K562 (cell line): ENCODE data around the gene ZNF669. TPM values are rescaled to one million over a fixed set of nuclear protein-coding genes. Genes with fewer than 3 reads are reported as not detected.

ENCODE experiments used
- CHD4 ChIP-seq: fragments of 200-600 bp; sonication (generic); IDR thresholded peaks from 3 replicates; pipeline ENCODE4 v1.6.1; 2012; ENCODE audit warnings: low read depth, mild to moderate bottlenecking, mixed read lengths, low read length, inconsistent platforms; ENCODE audit not compliant: insufficient read depth, insufficient replicate concordance, poor library complexity, severe bottlenecking
- CSDE1 ChIP-seq, 2 experiments: fragments of 450-650 bp; IDR thresholded peaks; 2 replicates each; pipeline ENCODE4 v1.6.1; 2016; ENCODE audit warnings: mild to moderate bottlenecking in 1 of 2
- HDAC1 ChIP-seq, 2 experiments: fragments of 450-650 bp; IDR thresholded peaks; 2 replicates each; pipeline ENCODE4 v1.6.1; 2016 to 2017; ENCODE audit warnings: inconsistent platforms in 1 of 2, mild to moderate bottlenecking in 1 of 2, moderate library complexity in 1 of 2
- KAT7 ChIP-seq: sonication (generic); formaldehyde crosslinking; IDR thresholded peaks from 2 replicates; pipeline ENCODE4 v1.8.0; 2022; ENCODE audit warnings: missing genetic modification reagents, mild to moderate bottlenecking, borderline replicate concordance
- MTA3 ChIP-seq: fragments of 450-650 bp; formaldehyde crosslinking; IDR thresholded peaks from 2 replicates; pipeline ENCODE4 v1.6.1; 2017; ENCODE audit warnings: mild to moderate bottlenecking, borderline replicate concordance
- NR4A1 ChIP-seq, 2 experiments: fragments of 250-450 bp in 1 of 2; fragments of 450-650 bp in 1 of 2; sonication (Bioruptor Pico) in 1 of 2; IDR thresholded peaks; 2 replicates each; pipeline versions ENCODE4 v1.4.0 to v1.6.1; 2016 to 2020; ENCODE audit warnings: mild to moderate bottlenecking in 2 of 2, missing compliant biosample characterization in 1 of 2, missing genetic modification characterization in 1 of 2, moderate library complexity in 1 of 2
- SMAD1 ChIP-seq: fragments of 150-350 bp; IDR thresholded peaks from 2 replicates; pipeline ENCODE4 v1.6.1; 2014; ENCODE audit warnings: low read length, low read depth; ENCODE audit not compliant: partially characterized antibody
- SRSF1 ChIP-seq: fragments of 200-400 bp; formaldehyde crosslinking; IDR thresholded peaks from 2 replicates; pipeline ENCODE4 v1.6.1; 2017; ENCODE audit warnings: mild to moderate bottlenecking, low read depth, low read length, moderate library complexity
- TOE1 ChIP-seq, 2 experiments: fragments of 450-650 bp in 1 of 2; sonication (generic) in 1 of 2; formaldehyde crosslinking in 1 of 2; IDR thresholded peaks; 2 replicates each; pipeline versions ENCODE4 v1.7.1 to v1.8.0; 2016 to 2022; ENCODE audit warnings: borderline replicate concordance in 2 of 2, mild to moderate bottlenecking in 2 of 2, antibody characterized with exemption in 1 of 2, inconsistent platforms in 1 of 2, low read depth in 1 of 2, missing genetic modification reagents in 1 of 2, moderate library complexity in 1 of 2
- ZNF121 ChIP-seq: sonication (generic); formaldehyde crosslinking; conservative IDR thresholded peaks from 2 replicates; pipeline ENCODE4 v1.8.0; 2022; ENCODE audit warnings: missing genetic modification reagents
- ZNF766 ChIP-seq: fragments of 200-800 bp; sonication (Bioruptor generic); conservative IDR thresholded peaks from 2 replicates; pipeline ENCODE4 v1.6.1; 2016; ENCODE audit warnings: missing genetic modification characterization, missing compliant biosample characterization
- polyA plus RNA-seq, 8 experiments: library from polyadenylated mRNA; depleted of rRNA in 4 of 8; stranded (reverse) in 5 of 8; unstranded in 3 of 8; fragments of >200 nt; fragmentation: Nextera tagmentation in 2 of 8; fragmentation: Illumina TruSeq in 1 of 8; extraction: Ambion mirVana in 2 of 8; extraction: Trizol in 1 of 8; gene quantifications; 2 replicates each; pipeline versions ENCODE4 v1.2.1 to v1.2.3, GENCODE V29; 2011 to 2014; ENCODE audit warnings: inconsistent platforms in 1 of 8, missing spikeins in 1 of 8
- total RNA-seq, 7 experiments: library from RNA; depleted of rRNA in 6 of 7; stranded (reverse); fragments of >200 nt in 6 of 7; fragmentation: Illumina TruSeq in 2 of 7; extraction: Trizol in 2 of 7; gene quantifications; 2 replicates each; pipeline versions ENCODE4 v1.2.1 to v1.2.3, GENCODE V29; 2011 to 2021; ENCODE audit warnings: low replicate concordance in 1 of 7
- TF ChIP-seq, protein P1 (sequence below), 3 experiments: IDR thresholded peaks in 2 of 3; conservative IDR thresholded peaks in 1 of 3; 2 replicates each; pipeline ENCODE4 v1.5.1; 2011 to 2012; ENCODE audit warnings: low read length in 3 of 3, mild to moderate bottlenecking in 3 of 3, control low read depth in 2 of 3, improper control_type of control experiment in 1 of 3, inconsistent platforms in 1 of 3, low read depth in 1 of 3, mixed read lengths in 1 of 3, moderate library complexity in 1 of 3; ENCODE audit not compliant: insufficient read depth in 2 of 3
- TF ChIP-seq, protein P2 (sequence below): fragments of 450-650 bp; IDR thresholded peaks from 2 replicates; pipeline ENCODE4 v1.7.0; 2016; ENCODE audit warnings: borderline replicate concordance
- TF ChIP-seq, protein P3 (sequence below): fragments of 450-650 bp; formaldehyde crosslinking; IDR thresholded peaks from 2 replicates; pipeline ENCODE4 v1.4.0; 2020; ENCODE audit warnings: mild to moderate bottlenecking
- TF ChIP-seq, protein P4 (sequence below): fragments of 450-650 bp; formaldehyde crosslinking; IDR thresholded peaks from 2 replicates; pipeline ENCODE4 v1.4.0; 2020; ENCODE audit warnings: mild to moderate bottlenecking, moderate library complexity
- TF ChIP-seq, protein P5 (sequence below): fragments of 250-450 bp; sonication (Bioruptor Pico); IDR thresholded peaks from 2 replicates; pipeline ENCODE4 v1.8.0; 2022; ENCODE audit warnings: inconsistent platforms

ZNF669 gene
- total and polyA plus RNA-seq, 9 of the 15 experiments (the other 6 are each of a cell fraction or from before 2014, with no cell fraction given) = 5.3 to 18.3 (median 10.2) TPM

DNA sequence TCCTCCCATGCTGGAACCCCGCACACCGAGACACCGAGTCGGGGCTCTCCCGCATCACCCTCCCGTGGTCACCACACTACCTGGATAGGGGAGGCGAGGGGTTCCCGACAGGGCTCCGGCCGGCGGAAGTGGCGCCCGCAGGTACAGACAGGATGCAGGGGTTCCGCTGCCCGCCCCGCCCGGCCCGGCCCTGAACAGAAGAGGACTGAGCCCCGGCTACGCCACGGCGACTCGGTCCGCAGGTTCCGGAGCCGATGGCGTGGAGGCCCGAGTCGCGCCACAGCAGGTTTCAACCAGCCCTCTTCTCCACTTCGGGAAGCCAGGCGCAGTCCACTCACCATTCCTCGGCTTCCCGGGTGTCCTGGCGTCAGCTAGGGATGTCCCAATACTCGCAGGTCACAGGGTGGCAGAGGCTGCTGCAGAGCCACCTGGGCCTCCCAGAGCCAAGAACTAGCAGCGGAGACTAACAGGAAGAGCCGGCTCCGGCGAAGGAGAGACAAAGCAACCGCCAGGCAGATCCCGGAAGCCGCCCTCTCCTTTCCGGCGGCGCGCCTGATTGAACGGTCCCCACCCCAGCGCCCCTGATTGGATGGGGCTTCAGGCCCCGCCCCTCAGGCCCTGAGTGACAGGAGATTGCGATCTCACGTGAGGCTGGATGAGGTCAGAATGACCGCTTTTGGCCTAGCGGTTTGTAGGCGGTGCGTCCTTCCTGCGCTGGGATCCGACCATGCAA, at the start of gene ZNF669 (continued):
- TF ChIP-seq HDAC1 (IDR thresholded peaks at IDR 0.05) (peak in 1 of 2 experiments; percentile 88; a peak in 2 of 4 replicates), CHD4 (no peak), SRSF1 (peak; percentile 62; the same call in 1 of the 2 replicates), ZNF121 (CRISPR knock-in tag) (no peak), MTA3 (peak; percentile 43; the same call in 1 of the 2 replicates), NR4A1 (CRISPR knock-in tag; IDR thresholded peaks at IDR 0.05) (no peak), NR4A1 (tag; IDR thresholded peaks at IDR 0.05) (no peak), KAT7 (CRISPR knock-in tag) (no peak), ZNF766 (CRISPR knock-in tag) (peak; percentile 87), SMAD1 (no peak), CSDE1 (IDR thresholded peaks at IDR 0.05) (no peak), TOE1 (IDR thresholded peaks at IDR 0.05; ENCODE audit: borderline replicate concordance) (peak; percentile 48; the same call in 1 of the 2 replicates), TOE1 (CRISPR knock-in tag; IDR thresholded peaks at IDR 0.05; ENCODE audit: borderline replicate concordance, low read depth) (no peak)
- TF ChIP-seq, protein P1, sequence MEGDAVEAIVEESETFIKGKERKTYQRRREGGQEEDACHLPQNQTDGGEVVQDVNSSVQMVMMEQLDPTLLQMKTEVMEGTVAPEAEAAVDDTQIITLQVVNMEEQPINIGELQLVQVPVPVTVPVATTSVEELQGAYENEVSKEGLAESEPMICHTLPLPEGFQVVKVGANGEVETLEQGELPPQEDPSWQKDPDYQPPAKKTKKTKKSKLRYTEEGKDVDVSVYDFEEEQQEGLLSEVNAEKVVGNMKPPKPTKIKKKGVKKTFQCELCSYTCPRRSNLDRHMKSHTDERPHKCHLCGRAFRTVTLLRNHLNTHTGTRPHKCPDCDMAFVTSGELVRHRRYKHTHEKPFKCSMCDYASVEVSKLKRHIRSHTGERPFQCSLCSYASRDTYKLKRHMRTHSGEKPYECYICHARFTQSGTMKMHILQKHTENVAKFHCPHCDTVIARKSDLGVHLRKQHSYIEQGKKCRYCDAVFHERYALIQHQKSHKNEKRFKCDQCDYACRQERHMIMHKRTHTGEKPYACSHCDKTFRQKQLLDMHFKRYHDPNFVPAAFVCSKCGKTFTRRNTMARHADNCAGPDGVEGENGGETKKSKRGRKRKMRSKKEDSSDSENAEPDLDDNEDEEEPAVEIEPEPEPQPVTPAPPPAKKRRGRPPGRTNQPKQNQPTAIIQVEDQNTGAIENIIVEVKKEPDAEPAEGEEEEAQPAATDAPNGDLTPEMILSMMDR (IDR thresholded peaks at IDR 0.05 in 2 of 3, conservative IDR thresholded peaks at IDR 0.05 in 1 of 3; ENCODE audit: insufficient read depth in 2 of 3, low read depth in 1 of 3, low read length in 3 of 3) = no peak
- TF ChIP-seq, protein P2, sequence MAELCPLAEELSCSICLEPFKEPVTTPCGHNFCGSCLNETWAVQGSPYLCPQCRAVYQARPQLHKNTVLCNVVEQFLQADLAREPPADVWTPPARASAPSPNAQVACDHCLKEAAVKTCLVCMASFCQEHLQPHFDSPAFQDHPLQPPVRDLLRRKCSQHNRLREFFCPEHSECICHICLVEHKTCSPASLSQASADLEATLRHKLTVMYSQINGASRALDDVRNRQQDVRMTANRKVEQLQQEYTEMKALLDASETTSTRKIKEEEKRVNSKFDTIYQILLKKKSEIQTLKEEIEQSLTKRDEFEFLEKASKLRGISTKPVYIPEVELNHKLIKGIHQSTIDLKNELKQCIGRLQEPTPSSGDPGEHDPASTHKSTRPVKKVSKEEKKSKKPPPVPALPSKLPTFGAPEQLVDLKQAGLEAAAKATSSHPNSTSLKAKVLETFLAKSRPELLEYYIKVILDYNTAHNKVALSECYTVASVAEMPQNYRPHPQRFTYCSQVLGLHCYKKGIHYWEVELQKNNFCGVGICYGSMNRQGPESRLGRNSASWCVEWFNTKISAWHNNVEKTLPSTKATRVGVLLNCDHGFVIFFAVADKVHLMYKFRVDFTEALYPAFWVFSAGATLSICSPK = no peak
- TF ChIP-seq, protein P3, sequence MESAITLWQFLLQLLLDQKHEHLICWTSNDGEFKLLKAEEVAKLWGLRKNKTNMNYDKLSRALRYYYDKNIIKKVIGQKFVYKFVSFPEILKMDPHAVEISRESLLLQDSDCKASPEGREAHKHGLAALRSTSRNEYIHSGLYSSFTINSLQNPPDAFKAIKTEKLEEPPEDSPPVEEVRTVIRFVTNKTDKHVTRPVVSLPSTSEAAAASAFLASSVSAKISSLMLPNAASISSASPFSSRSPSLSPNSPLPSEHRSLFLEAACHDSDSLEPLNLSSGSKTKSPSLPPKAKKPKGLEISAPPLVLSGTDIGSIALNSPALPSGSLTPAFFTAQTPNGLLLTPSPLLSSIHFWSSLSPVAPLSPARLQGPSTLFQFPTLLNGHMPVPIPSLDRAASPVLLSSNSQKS (CRISPR knock-in tag) = no peak
- TF ChIP-seq, protein P4, sequence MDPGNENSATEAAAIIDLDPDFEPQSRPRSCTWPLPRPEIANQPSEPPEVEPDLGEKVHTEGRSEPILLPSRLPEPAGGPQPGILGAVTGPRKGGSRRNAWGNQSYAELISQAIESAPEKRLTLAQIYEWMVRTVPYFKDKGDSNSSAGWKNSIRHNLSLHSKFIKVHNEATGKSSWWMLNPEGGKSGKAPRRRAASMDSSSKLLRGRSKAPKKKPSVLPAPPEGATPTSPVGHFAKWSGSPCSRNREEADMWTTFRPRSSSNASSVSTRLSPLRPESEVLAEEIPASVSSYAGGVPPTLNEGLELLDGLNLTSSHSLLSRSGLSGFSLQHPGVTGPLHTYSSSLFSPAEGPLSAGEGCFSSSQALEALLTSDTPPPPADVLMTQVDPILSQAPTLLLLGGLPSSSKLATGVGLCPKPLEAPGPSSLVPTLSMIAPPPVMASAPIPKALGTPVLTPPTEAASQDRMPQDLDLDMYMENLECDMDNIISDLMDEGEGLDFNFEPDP (CRISPR knock-in tag) = no peak
- TF ChIP-seq, protein P5, sequence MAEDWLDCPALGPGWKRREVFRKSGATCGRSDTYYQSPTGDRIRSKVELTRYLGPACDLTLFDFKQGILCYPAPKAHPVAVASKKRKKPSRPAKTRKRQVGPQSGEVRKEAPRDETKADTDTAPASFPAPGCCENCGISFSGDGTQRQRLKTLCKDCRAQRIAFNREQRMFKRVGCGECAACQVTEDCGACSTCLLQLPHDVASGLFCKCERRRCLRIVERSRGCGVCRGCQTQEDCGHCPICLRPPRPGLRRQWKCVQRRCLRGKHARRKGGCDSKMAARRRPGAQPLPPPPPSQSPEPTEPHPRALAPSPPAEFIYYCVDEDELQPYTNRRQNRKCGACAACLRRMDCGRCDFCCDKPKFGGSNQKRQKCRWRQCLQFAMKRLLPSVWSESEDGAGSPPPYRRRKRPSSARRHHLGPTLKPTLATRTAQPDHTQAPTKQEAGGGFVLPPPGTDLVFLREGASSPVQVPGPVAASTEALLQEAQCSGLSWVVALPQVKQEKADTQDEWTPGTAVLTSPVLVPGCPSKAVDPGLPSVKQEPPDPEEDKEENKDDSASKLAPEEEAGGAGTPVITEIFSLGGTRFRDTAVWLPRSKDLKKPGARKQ (CRISPR knock-in tag) = no peak
